Measurements from ENCODE around the gene ARHGAP26.

ARHGAP26 gene

DNA sequence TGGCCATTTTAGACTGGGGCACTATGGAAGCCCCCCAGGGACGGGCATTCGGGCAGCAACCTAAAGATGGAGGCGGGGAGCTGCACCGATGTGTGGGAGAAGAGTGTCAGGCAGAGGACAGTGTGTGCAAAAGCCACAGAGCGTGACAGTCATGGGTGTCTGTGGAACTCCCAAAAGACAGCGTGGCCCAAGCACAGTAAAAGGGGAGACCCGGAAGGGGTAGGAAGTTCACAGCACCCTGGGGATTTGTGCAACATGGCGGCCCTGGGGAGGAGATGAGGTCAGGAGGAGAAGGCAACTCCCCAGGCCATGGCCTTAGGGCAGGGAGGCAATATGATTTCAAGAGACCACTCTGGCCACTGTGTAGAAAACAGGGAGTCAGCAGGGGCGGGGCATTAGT, 45.4 kb upstream of the ARHGAP26 start:
- no peak for TF ChIP-seq TAF1 (IDR thresholded peaks at IDR 0.05; ENCODE audit: borderline replicate concordance, insufficient read depth, low read length)
- no peak for TF ChIP-seq FOXP2 (optimal IDR thresholded peaks at IDR 0.05; ENCODE audit: borderline replicate concordance, extremely low read depth, extremely low read length, insufficient read depth)
- no peak for TF ChIP-seq SIN3A (IDR thresholded peaks at IDR 0.05; ENCODE audit: borderline replicate concordance, insufficient read depth, low read length)
- no peak for TF ChIP-seq POLR2AphosphoS5 (IDR thresholded peaks at IDR 0.05; ENCODE audit: low read depth, low read length)
- TF ChIP-seq, protein P1, sequence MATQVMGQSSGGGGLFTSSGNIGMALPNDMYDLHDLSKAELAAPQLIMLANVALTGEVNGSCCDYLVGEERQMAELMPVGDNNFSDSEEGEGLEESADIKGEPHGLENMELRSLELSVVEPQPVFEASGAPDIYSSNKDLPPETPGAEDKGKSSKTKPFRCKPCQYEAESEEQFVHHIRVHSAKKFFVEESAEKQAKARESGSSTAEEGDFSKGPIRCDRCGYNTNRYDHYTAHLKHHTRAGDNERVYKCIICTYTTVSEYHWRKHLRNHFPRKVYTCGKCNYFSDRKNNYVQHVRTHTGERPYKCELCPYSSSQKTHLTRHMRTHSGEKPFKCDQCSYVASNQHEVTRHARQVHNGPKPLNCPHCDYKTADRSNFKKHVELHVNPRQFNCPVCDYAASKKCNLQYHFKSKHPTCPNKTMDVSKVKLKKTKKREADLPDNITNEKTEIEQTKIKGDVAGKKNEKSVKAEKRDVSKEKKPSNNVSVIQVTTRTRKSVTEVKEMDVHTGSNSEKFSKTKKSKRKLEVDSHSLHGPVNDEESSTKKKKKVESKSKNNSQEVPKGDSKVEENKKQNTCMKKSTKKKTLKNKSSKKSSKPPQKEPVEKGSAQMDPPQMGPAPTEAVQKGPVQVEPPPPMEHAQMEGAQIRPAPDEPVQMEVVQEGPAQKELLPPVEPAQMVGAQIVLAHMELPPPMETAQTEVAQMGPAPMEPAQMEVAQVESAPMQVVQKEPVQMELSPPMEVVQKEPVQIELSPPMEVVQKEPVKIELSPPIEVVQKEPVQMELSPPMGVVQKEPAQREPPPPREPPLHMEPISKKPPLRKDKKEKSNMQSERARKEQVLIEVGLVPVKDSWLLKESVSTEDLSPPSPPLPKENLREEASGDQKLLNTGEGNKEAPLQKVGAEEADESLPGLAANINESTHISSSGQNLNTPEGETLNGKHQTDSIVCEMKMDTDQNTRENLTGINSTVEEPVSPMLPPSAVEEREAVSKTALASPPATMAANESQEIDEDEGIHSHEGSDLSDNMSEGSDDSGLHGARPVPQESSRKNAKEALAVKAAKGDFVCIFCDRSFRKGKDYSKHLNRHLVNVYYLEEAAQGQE (IDR thresholded peaks at IDR 0.05; ENCODE audit: insufficient read depth in 1 of 2, low read depth in 2 of 2, low read length in 2 of 2) = no peak

DNA sequence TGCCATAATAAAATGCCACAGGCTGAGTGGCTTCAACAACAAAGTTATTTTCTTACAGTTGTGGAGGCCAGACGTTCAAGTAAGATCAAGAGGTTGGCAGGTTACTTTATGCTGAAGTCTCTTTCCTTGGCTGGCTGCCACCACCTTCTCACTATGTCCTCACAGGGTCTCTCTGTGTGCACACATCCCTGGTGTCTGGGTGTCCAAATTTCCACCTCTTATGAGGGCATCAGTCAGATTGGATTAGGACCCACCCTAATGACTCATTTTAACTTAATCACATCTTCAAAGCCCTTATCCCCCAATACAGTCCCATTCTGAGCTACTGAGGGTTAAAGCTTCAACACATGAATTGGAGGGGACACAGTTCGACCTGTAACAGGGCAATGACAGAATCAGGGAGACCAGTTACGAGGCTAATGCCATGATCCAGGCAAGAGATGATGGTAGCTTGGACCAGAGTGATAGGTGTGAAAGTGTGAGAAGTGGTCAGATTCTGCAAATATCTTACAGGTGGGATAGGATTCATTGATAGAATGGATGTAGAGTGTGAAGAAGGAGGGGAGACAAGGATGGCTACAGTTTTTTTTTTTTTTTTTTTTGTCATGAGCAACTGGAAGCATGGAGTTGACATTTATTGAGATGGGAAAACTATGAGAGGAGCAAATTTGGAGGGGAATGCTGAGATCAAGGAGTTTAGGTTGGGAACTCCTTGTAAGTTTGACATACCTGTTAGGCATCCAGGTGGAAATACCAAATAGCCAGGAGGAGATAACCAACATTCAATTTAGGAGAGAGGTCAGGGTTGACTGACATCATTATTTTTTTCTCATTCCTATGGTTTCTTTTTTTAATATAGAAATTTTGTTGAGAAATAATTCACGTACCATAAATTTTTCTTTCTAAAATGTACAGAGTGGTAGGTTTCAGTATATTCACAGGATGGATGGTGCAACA, 44.7 kb upstream of the ARHGAP26 start:
- TF ChIP-seq TAF1 (IDR thresholded peaks at IDR 0.05; ENCODE audit: borderline replicate concordance, insufficient read depth, low read length) (no peak), POLR2AphosphoS5 (IDR thresholded peaks at IDR 0.05; ENCODE audit: low read depth, low read length) (no peak), SIN3A (IDR thresholded peaks at IDR 0.05; ENCODE audit: borderline replicate concordance, insufficient read depth, low read length) (no peak), FOXP2 (optimal IDR thresholded peaks at IDR 0.05; ENCODE audit: borderline replicate concordance, extremely low read depth, extremely low read length, insufficient read depth) (no peak)
- TF ChIP-seq, protein P1 (IDR thresholded peaks at IDR 0.05; ENCODE audit: insufficient read depth in 1 of 2, low read depth in 2 of 2, low read length in 2 of 2) = no peak

DNA sequence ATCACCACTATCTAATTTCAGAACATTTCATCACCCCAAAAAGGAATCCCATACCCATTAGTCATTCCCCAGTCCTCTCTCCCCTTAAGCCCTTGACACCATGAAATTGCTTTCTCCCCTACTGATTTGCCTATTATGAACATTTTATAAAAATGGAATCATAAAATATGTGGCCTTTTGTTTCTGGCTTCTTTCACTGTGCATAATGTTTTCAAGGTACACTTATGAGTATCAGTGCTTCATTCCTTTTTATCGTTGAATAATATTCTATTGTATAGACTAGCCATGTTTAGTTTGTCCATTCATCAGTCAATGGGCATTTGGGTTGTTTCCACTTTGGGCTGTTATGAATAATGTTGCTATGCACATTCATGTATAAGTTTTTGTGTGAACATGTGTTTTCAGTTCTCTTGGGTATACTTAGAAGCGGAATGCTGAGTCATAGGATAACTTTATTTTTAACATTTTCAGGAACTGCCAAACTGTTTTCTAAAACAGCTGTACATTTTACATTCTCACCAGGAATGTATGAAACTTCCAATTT, 43.9 kb upstream of the ARHGAP26 start:
- TF ChIP-seq SIN3A (IDR thresholded peaks at IDR 0.05; ENCODE audit: borderline replicate concordance, insufficient read depth, low read length) = no peak

DNA sequence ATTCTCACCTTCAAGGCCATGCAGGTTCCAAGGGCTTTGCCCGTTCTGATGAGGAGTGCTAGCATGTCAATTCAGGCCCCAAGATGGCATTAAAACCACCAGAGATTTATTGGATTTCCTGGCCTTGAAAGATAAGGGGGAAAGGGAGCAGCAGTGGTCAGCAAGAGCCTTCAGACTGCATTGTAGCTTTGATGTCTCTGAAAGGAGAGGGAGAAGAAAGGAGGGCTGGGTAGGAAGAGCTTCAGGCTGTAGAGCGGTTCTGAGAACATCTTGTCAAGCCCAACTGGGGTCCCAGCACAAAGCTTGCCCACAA, 42.5 kb upstream of the ARHGAP26 start:
- no peak for TF ChIP-seq TAF1 (IDR thresholded peaks at IDR 0.05; ENCODE audit: borderline replicate concordance, insufficient read depth, low read length)
- TF ChIP-seq, protein P1 (IDR thresholded peaks at IDR 0.05; ENCODE audit: insufficient read depth in 1 of 2, low read depth in 2 of 2, low read length in 2 of 2) = no peak
- TF ChIP-seq FOXP2 (optimal IDR thresholded peaks at IDR 0.05; ENCODE audit: borderline replicate concordance, extremely low read depth, extremely low read length, insufficient read depth) = no peak

DNA sequence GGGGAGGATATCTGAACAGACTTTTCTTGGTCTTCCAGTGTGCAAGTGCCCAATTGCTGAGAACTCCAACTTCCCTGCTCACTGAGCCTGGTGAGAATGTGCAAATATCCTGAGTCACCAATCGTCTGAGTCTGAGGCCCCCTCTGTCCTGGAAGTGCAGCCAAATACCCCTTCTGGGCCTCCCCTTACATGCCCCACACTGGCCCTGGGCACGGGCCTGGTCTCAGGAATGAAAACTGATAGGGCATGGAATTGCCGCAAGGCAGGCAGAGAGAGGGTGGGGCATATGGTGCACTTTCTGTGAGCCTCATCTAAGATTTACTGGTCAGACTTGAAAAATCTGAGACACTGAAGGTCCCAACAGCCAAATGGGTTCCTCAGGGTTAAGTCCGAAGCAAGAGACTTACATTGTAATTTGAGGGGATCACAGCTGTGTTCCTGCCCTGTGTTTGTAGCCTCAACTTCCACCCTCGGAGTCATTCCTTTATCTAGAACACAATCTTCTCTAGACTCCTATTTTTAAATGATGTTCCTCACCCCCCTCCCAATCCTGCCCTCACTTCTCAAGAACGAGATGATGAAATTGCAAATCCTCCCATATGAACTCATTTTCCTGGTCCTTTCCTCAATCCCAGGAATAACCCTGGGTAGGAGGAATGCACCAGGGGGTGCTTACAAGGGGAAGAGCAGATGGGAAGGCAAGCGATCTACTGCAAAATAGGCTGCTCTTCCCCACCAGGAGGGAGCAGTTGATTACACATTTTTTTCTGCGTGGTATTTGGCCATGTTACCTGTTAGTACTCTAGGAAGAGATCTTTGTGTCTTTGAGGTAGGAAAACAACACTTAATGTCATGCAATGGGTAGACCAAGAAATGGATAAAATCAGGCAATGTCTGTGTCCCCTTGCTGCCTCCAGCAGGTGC, 34.6 kb upstream of the ARHGAP26 start:
- TF ChIP-seq, protein P1 (IDR thresholded peaks at IDR 0.05; ENCODE audit: insufficient read depth in 1 of 2, low read depth in 2 of 2, low read length in 2 of 2) = no peak
- TF ChIP-seq SIN3A (IDR thresholded peaks at IDR 0.05; ENCODE audit: borderline replicate concordance, insufficient read depth, low read length) (no peak), POLR2AphosphoS5 (IDR thresholded peaks at IDR 0.05; ENCODE audit: low read depth, low read length) (no peak), FOXP2 (optimal IDR thresholded peaks at IDR 0.05; ENCODE audit: borderline replicate concordance, extremely low read depth, extremely low read length, insufficient read depth) (no peak), TAF1 (IDR thresholded peaks at IDR 0.05; ENCODE audit: borderline replicate concordance, insufficient read depth, low read length) (no peak)

Measured in PFSK-1 (cell line).